GM18873 (cell line): ENCODE data around the gene ATAD3A.
"Not testable (repeated sequence)": the region's sequence is repeated elsewhere in the genome, so short reads cannot be mapped to it uniquely, and the experiment has no call there.

ENCODE experiments used
- ATAC-seq: cut with Tn5 transposase; IDR thresholded peaks from one replicate; pipeline ENCODE4 v1.9.1; 2021; ENCODE audit warnings: mild to moderate bottlenecking, moderate library complexity, moderate number of reproducible peaks; ENCODE audit not compliant: unreplicated experiment, low FRiP score

The ATAD3A gene

GRCh38 chr1:1552263-1552639, 40.3 kb downstream of the ATAD3A start:
- ATAC-seq: no peak

- ATAC-seq: no peak
Observed at GRCh38 chr1:1553821-1554494, 42.0 kb downstream of the ATAD3A start.

- ATAC-seq: no peak
Observed at GRCh38 chr1:1554550-1554925, 42.6 kb downstream of the ATAD3A start.

DNA sequence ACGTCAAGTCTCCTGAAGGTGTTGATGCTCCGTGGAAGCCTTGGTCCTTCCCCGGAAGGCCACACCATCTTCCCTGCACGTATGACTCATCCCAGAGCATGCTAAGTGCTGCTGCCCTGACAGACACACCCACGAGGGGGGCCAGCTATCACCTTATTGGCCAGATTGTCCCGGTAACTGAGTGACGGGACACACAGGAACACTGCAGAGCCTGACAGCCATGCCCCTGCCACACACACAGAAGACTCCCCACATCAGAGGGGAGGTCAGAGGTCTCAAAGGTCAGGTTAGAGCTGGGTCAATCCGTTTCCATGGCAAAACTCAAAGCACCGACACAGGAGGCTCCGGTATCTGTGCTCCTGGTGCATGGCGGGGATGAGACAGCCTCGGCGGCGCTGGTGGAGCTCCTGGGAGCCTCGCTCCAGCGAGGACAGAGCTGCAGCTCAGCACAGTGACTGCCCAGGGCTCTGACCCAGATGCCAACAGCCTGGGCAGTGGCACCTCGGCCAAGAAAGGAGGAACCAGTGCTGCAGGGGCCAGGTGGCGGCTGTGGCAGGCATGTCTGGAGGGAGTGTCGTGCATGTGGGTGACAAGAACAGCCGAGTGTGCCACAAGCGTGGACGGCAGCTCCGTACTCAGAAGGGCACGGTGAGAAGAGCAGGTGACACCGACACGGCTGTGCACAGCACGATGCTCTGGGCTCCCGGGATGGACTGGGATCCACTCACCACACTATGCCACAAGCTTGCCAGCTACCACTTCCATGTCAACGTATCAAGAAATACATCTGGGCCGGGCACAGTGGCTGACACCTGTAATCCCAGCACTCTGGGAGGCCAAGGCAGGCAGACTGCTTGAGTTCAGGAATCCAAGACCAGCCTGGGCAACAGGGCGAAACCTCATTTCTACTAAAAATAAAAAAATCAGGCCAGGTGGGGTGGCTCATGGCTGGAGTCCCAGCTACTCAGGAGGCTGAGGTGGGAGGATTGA, 43.3 kb downstream of the ATAD3A start:
- no peak for ATAC-seq

DNA sequence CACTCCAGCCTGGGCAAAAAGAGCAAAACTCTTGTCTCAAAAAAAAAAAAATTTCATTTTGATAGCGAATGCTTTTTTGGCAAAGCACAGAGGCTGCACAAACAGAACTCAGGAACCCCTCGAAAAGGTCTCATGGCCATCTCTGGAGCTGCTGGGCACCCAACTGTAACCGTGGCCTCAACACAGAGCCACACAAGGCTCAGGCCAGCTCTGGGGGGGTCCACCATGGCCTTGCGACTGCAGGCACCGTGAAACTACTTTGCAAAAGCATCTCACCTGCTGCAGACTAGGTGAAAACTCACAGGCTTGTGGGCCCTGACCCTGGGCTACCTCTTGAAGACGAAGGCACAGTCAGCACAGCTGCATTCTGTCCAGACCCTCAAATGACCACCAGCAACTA, 44.5 kb downstream of the ATAD3A start:
- ATAC-seq: no peak

DNA sequence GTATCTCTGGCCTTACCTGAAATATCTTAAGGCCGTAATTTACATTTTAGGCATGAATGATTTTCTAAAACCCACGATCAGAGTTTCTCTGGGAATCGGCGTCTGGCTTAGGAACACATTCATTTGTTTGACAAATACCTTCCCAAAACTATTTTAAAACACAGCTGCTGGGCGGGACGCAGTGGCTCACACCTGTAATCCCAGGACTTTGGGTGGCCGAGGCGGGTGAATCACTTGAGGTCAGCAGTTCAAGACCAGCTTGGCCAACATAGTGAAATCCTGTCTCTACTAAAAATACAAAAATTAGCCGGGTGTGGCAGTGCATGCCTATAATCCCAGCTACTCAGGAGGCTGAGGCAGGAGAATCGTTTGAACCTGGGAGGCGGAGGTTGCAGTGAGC, 45.0 kb downstream of the ATAD3A start:
- not testable (repeated sequence) for ATAC-seq

DNA sequence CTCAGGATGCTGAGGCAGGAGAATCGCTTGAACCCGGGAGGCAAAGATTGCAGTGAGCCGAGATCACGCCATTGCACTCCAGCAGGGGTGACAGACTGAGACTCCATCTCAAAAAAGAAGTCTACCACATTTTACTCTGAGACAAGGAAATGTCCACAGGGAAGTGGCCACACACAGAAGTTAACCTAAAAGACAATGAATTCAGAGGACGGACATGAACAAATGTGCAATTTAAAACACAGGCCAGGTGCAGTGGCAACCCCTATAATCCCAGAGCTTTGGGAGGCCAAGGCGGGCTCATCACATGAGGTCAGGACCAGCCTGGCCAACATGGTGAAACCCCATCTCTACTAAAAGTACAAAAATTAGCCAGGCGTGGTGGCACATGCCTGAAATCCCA, 45.7 kb downstream of the ATAD3A start:
- not testable (repeated sequence) for ATAC-seq

- ATAC-seq: no peak
Observed at GRCh38 chr1:1558591-1558990, 46.6 kb downstream of the ATAD3A start.

DNA sequence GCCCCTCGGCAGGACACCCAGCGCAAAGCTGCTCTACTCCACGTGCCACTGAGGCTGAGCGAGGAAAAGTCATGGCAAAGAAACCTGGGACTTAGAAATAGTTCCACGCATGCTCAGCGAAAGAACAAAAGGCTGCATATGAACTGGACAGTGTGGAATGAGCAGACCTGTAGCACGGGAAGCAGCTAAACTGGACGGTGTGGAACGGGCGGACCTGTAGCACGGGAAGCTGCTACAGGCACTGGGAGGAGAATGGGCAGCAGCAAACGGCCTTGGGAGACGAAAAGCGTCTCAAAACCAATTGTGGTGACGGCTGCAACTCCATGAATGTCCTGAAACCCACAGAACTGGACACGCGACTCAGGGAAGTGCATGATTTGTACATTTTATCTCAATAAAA, 47.1 kb downstream of the ATAD3A start:
- ATAC-seq: no peak

DNA sequence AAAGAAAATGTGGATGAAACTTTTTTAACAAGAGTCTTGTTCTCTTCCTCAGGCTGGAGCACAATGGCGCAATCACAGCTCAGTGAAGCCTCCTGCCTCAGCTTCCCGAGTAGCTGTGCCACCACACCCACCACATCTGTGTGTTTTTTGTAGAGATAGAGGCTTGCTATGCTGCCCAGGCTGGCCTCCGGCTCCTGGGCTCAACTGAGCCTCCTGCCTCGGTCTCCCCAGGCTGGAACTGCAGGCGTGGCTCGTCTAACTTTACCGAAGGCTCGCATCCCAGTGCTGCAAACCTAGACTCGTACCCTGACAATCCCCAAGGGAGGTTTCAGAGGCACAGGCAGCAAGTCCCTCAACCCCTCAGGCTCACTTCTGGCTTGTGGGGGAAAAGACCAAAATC, 48.2 kb downstream of the ATAD3A start:
- ATAC-seq: no peak

GRCh38 chr1:1561801-1562470, 50.0 kb downstream of the ATAD3A start:
- no peak for ATAC-seq

DNA sequence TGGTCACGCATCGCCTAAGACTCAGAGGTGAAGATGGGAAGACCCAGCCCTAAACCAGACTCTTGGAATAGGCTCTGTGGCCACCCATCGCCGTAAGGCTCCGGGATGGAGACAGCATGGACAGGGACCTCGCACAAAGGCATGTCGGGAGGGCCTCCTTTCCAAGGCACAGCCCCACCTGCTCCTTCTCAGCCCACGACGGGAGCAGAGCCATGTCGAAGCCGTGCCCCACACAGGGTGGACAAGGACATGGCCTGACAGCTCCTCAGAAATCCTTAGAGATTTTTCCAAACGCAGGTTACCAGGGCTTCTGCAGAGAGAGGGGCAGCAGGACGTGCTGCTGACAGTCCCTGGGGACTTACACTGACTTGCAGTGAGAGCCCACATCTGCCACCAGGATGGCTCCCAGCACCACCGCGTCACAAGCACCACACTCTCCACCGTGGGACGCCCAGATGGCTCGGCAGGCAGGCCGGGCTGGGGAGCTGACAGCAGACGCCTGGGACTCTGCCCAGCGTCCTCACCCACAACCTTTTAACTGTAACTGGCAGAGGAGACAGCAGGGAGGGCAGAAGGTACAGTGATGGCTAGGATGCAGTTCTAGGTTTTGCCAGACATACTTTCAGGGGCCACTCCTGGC, 50.7 kb downstream of the ATAD3A start:
- no peak for ATAC-seq

- no peak for ATAC-seq
Observed at GRCh38 chr1:1563688-1564087, 51.7 kb downstream of the ATAD3A start.

- no peak for ATAC-seq
Observed at GRCh38 chr1:1564268-1564667, 52.3 kb downstream of the ATAD3A start.

DNA sequence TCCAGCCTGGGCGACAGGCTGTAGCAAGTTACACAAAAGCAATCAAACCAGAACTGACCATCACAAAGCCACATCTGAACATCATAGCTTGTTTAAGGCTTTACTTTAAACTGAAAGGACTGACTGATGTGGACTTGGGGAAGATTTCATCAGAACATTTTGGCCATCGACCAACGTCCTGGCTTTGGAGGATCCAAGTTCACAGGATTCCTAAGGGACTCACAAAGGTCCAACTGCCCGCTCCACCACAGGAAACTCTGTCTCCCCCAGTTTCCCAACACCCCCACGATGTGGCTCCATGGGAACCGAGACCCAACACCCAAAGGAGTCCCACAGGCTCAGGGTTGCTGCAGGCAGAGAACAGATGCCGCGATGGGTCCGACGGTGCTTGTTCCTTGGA, 53.4 kb downstream of the ATAD3A start:
- no peak for ATAC-seq

GRCh38 chr1:1567152-1567875, 55.4 kb downstream of the ATAD3A start:
- ATAC-seq: no peak

DNA sequence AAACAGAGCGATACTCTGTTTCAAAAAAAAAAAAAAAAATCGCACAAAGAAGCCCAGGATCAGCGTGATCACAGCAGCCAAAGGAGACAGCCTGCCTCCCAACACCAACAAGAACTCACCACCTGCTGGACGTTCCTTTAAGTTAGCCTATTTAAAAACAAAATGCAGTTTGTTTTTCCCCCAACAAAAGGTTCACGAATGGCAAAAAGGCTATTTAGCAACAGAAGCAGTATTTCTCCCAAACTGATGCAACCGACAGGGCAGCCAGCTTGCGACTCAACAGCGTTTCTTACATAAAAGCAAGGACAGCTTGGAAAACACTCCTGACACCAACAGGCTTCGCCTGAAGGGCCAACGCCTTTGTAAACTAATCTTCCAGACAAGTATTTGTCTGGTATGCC, 55.9 kb downstream of the ATAD3A start:
- ATAC-seq: no peak

DNA sequence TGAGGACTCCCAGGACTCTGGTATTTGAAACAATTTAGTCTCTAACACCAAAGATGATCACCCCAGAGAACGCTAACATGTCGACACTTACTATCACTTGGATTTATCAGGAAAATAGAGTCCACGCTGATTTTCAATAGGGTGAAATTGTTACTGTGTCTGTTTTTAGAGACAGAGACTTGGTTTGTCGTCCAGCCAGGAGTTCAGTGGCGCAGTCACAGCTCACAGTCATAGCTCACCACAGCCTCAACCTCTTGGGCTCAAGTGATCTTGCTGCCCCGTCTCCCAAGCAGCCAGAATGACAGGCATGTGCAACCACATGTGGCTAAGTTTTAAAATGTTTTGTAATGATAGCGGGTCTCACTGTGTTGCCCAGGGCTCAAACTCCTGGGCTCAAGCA, 57.4 kb downstream of the ATAD3A start:
- no peak for ATAC-seq

DNA sequence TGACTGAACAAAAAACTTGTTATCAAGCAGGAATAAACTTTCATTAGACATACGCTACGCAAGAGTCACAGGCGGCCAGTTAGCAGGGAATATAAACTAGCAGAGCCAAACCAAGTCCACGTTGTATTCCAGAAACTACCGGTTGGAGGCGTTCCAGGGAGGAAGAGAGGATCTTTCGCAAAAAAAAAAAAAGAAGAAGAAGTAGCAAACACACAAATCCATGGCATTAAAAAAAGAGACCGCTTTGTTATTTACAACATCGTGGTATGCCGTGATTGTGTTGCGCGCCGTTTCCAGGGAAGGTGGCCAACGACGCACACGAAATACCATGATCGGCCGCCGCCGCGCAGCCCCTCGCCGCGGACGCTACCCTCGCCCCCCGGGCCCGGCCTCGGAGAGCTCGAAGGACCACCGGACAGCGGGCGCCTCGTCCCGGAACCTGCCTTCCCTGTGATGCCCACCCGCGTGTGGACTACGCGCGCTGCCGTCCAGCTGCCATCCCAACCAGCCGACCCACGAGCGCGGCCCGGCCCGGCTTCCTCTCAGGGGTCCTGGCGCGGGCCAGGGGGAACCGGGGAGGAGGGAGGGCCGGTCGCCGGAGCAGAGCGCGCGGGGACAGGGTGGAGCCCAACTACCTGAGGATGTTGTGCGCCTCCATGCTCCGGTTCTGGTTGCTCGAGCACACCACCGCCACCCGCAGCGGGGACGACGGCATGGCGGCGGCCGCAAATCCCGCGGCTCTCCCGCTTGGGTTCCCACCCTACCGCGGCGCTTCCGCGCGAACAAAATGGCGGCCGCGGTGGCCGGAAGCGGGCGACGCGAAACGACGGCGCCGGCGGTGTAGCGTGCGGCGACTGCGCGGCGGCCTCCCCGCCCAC, 62.1 kb downstream of the ATAD3A start:
- peak; percentile 43 for ATAC-seq
